ENCODE data around the gene NFIL3. TPM values are rescaled to one million over a fixed set of nuclear protein-coding genes. Genes with fewer than 3 reads are reported as not detected.

NFIL3 gene
- total and polyA plus RNA-seq, 11 donors: 13.1 to 35.9 (median 24.7) TPM

DNA sequence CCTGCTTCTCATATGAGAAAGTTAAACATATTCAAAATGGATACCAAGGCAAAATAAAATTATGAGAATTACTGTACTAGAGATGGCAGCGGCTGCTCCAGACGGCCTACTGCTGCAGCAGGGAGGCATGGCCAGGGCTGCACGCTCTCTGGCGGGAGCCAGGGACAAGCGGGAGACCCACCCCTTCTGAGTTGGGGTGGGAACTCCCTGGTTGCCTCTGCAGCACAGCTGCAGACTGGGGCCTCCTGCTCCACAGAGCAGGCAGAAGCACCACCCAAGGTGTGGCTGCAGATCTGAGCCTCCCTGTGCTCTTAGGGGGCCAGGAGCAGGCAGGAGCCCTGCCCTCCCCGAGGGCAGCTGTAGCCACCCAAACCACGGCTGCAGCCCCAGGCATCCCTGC lies 59.6 kb downstream of the NFIL3 start:
- intact Hi-C loops (cut with DNase I): loop anchor here (5.0 to 10.0 kb wide), 9 partner anchors 51 to 449 kb away; partner anchors contain the start of gene NFIL3 (in 6 of the 10)
- no peak overlapping the region for H3K27ac ChIP-seq
- no peaks in the 10 kb centered on the region for H3K9me3 ChIP-seq
- no peaks in the 10 kb centered on the region for H3K27me3 ChIP-seq
- peaks cover 0 to 3% (median 0%) of the 10 kb centered on the region in 9 donors for H3K36me3 ChIP-seq
- no peak overlapping the region for H3K4me3 ChIP-seq
- DNase-seq: no peak
- WGBS, 4 donors: 89 to 94% (median 94%) methylated on average over 5 to 7 of the region's 7 CpGs
- peaks cover 0 to 27% (median 20%) of the 10 kb centered on the region in 12 donors for H3K4me1 ChIP-seq
- no peak for ATAC-seq
- TF ChIP-seq POLR2A (IDR thresholded peaks at IDR 0.05): no peak
- TF ChIP-seq, protein P1, sequence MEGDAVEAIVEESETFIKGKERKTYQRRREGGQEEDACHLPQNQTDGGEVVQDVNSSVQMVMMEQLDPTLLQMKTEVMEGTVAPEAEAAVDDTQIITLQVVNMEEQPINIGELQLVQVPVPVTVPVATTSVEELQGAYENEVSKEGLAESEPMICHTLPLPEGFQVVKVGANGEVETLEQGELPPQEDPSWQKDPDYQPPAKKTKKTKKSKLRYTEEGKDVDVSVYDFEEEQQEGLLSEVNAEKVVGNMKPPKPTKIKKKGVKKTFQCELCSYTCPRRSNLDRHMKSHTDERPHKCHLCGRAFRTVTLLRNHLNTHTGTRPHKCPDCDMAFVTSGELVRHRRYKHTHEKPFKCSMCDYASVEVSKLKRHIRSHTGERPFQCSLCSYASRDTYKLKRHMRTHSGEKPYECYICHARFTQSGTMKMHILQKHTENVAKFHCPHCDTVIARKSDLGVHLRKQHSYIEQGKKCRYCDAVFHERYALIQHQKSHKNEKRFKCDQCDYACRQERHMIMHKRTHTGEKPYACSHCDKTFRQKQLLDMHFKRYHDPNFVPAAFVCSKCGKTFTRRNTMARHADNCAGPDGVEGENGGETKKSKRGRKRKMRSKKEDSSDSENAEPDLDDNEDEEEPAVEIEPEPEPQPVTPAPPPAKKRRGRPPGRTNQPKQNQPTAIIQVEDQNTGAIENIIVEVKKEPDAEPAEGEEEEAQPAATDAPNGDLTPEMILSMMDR (IDR thresholded peaks at IDR 0.05): no peak

DNA sequence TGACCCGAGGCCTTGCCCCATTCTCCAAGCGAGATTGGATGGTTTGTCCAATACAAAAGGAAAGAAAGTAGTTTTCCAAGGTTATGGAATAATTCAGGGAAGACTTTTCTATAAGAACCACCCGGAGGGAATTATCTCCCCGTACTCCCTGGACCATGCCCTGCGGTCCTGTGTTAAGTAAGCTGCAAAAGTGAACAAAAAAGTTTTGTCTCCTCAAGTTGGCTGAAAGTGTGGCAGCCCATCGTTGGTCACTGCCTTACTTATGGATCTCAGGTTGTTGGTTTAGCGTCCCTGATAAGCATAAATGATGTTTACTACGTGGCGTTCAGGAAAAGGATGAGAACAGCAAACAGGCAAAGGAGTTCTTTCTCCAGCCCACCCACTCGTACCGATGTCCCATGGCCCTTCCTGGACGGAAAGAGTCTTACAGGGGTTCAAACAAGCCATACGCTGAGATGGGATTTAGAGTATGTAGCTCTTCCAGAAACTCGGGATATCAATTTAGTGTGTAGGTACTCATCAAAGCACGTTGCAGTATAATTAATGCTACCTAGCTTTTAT lies 61.5 kb downstream of the NFIL3 start:
- Histone ChIP-seq H3K27ac (peak overlapping the region in 10 of 12 donors; percentile 75 to 97 (median 92)), H3K4me1 (peaks cover 0 to 38% (median 28%) of the 10 kb centered on the region in 12 donors), H3K27me3 (no peaks in the 10 kb centered on the region), H3K4me3 (peak overlapping the region in 11 of 12 donors; percentile 93 to 100 (median 98)), H3K9me3 (no peaks in the 10 kb centered on the region), H3K36me3 (peaks cover 0 to 6% (median 1%) of the 10 kb centered on the region in 9 donors)
- WGBS, 4 donors: 44 to 53% (median 51%) methylated on average over 15 of the region's 15 CpGs
- DNase-seq (no peak), ATAC-seq (peak in 1 of 4 donors; percentile 34)
- TF ChIP-seq POLR2A (IDR thresholded peaks at IDR 0.05): no peak
- intact Hi-C loops (cut with DNase I): loop anchor here (5.0 to 10.0 kb wide), 9 partner anchors 53 to 447 kb away; partner anchors contain the start of gene NFIL3 (in 6 of the 10)

- Histone ChIP-seq H3K36me3 (peaks cover 0 to 12% (median 6%) of the 10 kb centered on the region in 9 donors), H3K4me1 (peaks cover 0 to 43% (median 28%) of the 10 kb centered on the region in 12 donors), H3K27me3 (no peaks in the 10 kb centered on the region), H3K9me3 (no peaks in the 10 kb centered on the region), H3K4me3 (peak within 1 kb of the TSS; percentile 93 to 100 (median 98)), H3K27ac (peak within 1 kb of the TSS; percentile 67 to 97 (median 92))
- WGBS, 4 donors: 0 to 1% (median 0%) methylated on average over 34 to 82 of the region's 82 CpGs
- intact Hi-C loops (cut with DNase I): loop anchor here (2.0 to 10.0 kb wide), 12 partner anchors 53 to 447 kb away; partner anchors contain the start of gene NFIL3 (in 7 of the 10)
- peak in 1 of 2 donors; percentile 61 for TF ChIP-seq POLR2A (IDR thresholded peaks at IDR 0.05)
- TF ChIP-seq, protein P1 (IDR thresholded peaks at IDR 0.05): no peak
- peak; percentile 87 to 95 (median 88) for DNase-seq
- ATAC-seq: peak; percentile 89 to 100 (median 98)
These were observed 62.2 kb downstream of the NFIL3 start, which contains the start of gene AUH for GRCh38 chr9:91361291-91362050. AUH (minus strand) TSS chr9:91361918; CDS start chr9:91361889, 29 bp downstream.

- Histone ChIP-seq H3K36me3 (peaks cover 0 to 18% (median 8%) of the 10 kb centered on the region in 9 donors), H3K9me3 (no peaks in the 10 kb centered on the region), H3K4me1 (peaks cover 0 to 44% (median 28%) of the 10 kb centered on the region in 12 donors), H3K27me3 (no peaks in the 10 kb centered on the region), H3K4me3 (peak overlapping the region; percentile 93 to 100 (median 98)), H3K27ac (peak overlapping the region; percentile 67 to 97 (median 92))
- WGBS, 4 donors: 16 to 19% (median 18%) methylated on average over 10 of the region's 10 CpGs
- intact Hi-C loops (cut with DNase I): loop anchor here (2.0 to 10.0 kb wide), 12 partner anchors 54 to 446 kb away; partner anchors contain the start of gene NFIL3 (in 7 of the 10)
- DNase-seq (no peak), ATAC-seq (no peak)
- no peak for TF ChIP-seq POLR2A (IDR thresholded peaks at IDR 0.05)
- TF ChIP-seq, protein P1 (IDR thresholded peaks at IDR 0.05): no peak
These were observed 62.9 kb downstream of the NFIL3 start for GRCh38 chr9:91360551-91361290.

Data from heart left ventricle (tissue), 16 donors.